Astrocyte of the cerebellum (primary cell): Measurements from ENCODE around the gene NSG2.

Experiments used
- DNase-seq: peaks from one replicate; pipeline ENCODE4 v3.0.0-alpha.2; 2011; ENCODE audit warnings: low read depth
- H3K4me3 ChIP-seq: 2 replicates; pipeline ENCODE4 v1.5.1; 2011; ENCODE audit warnings: mild to moderate bottlenecking, low read depth, low read length, moderate library complexity
- CTCF ChIP-seq: IDR thresholded peaks from 2 replicates; pipeline ENCODE4 v1.5.1; 2012; ENCODE audit warnings: low read length, low read depth, moderate library complexity, mild to moderate bottlenecking; ENCODE audit errors: missing control alignments
- in situ Hi-C: cut with HindIII; loops from 2 replicates; pipeline ENCODE4 v1.10.0; 2017; ENCODE audit warnings: low sequenced_read_pairs

The NSG2 gene

GRCh38 chr5:174044466-174045254 is 846 bp upstream of the NSG2 start:
- no peak for DNase-seq
- H3K4me3 ChIP-seq = no peak overlapping the region
- in situ Hi-C loops = loop anchor here (25.0 kb wide), 1 partner anchor 268 kb away; no protein-coding TSS in a partner anchor
- TF ChIP-seq CTCF = no peak

DNA sequence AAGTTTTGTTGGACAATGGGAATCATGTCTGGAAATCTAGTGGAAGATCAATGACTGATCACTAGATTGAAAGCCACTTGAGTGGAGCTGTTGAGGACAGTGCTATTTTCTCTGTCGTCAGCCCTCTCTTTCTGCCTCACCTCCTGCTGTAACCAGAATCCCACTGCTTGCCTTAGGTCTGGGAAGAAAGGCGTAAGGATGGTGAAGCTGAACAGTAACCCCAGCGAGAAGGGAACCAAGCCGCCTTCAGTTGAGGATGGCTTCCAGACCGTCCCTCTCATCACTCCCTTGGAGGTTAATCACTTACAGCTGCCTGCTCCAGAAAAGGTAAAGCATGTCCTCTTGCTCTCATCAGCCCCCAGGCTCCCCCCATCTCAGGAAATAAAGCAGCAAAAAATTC is 1.1 kb downstream of the NSG2 start:
- in situ Hi-C loops = loop anchor here (25.0 kb wide), 1 partner anchor 266 kb away; no protein-coding TSS in a partner anchor
- no peak for TF ChIP-seq CTCF

DNA sequence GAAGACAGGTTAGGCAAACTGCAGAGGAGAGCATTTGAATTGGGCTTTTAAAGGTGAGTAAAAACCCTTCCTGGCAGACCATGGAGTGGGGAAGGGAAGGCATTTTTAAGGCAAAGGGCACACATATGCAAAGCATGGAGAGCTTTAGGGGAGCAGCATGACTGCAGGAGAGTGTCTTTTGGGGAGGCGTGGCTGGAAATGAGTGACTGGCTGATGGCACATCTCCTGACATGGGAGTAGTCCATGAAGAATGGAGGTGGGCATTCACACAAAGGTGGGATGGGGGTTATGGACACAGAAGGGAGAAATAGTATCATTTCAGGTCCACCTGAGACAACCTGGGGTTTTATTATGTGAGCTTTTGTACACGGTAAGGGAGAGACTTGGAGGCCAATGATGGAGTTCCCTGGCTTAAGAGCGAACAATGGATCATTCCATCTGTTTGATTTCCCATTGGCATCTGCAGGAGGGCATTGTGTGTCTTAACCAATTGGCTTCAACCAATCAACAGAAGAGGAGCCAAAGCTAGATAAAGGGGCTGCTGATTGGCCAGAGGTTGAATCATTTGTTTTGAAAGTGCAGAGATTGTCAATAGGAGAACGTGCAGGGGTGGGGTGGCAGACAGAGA is 2.1 kb downstream of the NSG2 start:
- TF ChIP-seq CTCF = no peak
- no peak overlapping the region for H3K4me3 ChIP-seq
- in situ Hi-C loops = loop anchor here (25.0 kb wide), 1 partner anchor 265 kb away; no protein-coding TSS in a partner anchor
- DNase-seq = no peak

More for the DNA sequence above, 1.1 kb downstream of the NSG2 start:
- DNase-seq = no peak
- H3K4me3 ChIP-seq = no peak overlapping the region

- H3K4me3 ChIP-seq = no peak overlapping the region
- in situ Hi-C loops = no loop called here
- DNase-seq = no peak
- TF ChIP-seq CTCF = no peak
These were observed 7.1 kb downstream of the NSG2 start for GRCh38 chr5:174052636-174053035.

DNA sequence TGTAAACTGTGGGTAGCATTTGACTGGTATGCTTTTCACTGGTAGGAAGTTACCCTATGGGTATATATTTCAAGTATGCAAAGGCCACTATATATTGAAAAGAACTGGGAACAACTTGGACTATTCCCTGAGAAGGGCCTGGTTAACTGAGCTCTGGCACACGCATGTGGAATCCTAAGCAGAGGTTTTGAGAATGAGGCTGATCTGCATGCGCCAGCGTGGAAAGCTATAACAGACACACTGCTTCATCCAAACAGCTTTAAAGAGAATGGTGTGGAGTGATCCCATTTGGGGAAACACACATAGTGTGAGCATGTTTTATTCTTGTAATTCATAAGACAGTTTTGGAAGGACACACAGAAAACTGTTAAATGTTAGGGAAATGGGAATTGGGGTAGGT is 8.4 kb downstream of the NSG2 start:
- no peak for TF ChIP-seq CTCF
- H3K4me3 ChIP-seq = no peak overlapping the region
- in situ Hi-C loops = no loop called here
- DNase-seq = no peak

DNA sequence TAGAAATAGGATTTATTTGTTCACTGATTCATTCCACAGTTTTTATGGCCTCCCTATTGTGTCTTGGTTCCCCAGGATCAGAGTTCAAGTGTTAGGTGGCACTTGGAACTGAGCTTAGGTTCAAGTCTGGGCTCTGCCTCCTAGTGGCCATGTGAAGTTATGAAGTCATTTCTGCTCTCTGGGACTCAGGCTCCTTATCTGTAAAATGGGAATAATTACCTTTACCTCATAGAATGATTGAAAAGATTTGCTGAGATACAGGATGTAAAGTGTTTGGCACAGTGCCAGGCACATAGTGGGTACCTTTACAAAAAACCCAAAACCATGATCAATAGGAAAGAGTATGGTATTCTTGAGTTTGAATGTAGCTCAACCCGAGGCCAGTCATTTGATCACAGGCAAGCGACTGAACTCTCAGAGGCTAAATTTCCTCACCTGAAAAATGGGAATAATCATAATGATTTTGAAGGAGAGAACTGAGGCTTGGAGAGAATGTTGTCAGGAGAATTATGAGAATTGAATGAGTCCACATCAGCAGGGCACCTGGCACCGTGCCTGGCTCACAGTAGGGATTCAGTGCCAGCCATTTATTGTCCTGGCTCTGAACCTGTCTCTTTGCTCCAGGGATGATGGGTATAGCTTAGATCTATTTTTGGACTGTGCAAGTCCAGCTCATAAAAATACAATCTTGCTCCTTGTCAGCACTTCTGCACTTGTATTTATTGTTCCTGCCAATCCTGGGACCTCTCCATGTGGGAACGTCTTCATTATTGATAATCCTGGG is 10.8 kb downstream of the NSG2 start:
- TF ChIP-seq CTCF = peak; percentile 17
- H3K4me3 ChIP-seq = no peak overlapping the region
- in situ Hi-C loops = no loop called here
- DNase-seq = no peak
